Measurements from ENCODE around the gene TSPO. TPM values are rescaled to one million over a fixed set of nuclear protein-coding genes. Genes with fewer than 3 reads are reported as not detected.

Gene TSPO
- total RNA-seq, 4 donors from 2014 or later: 101 to 174 (median 113) TPM

GRCh38 chr22:43114958-43115357 is 36.4 kb upstream of the TSPO start:
- no peak for TF ChIP-seq POLR2A (IDR thresholded peaks at IDR 0.05)
- TF ChIP-seq CTCF (IDR thresholded peaks at IDR 0.05 in 4 of 5, conservative IDR thresholded peaks at IDR 0.05 in 1 of 5): no peak
- H3K4me1 ChIP-seq: peaks cover 0 to 12% of the 10 kb centered on the region in 2 donors
- no peak overlapping the region for H3K4me3 ChIP-seq
- H3K36me3 ChIP-seq: no peaks in the 10 kb centered on the region
- no peak for ATAC-seq
- H3K27me3 ChIP-seq: peaks cover 28 to 44% (median 29%) of the 10 kb centered on the region in 3 donors
- no peaks in the 10 kb centered on the region for H3K9me3 ChIP-seq
- intact Hi-C loops (cut with DNase I; ENCODE audit: low total_unique reads) (no loop called here), in situ Hi-C loops (cut with MboI; ENCODE audit: low sequenced_read_pairs in 4 of 4) (no loop called here)
- no peak for DNase-seq
- no peak overlapping the region for H3K27ac ChIP-seq

GRCh38 chr22:43116932-43117331 is 34.4 kb upstream of the TSPO start:
- H3K4me1 ChIP-seq: no peaks in the 10 kb centered on the region
- H3K9me3 ChIP-seq: no peaks in the 10 kb centered on the region
- no peak overlapping the region for H3K4me3 ChIP-seq
- no peak for TF ChIP-seq CTCF (IDR thresholded peaks at IDR 0.05 in 4 of 5, conservative IDR thresholded peaks at IDR 0.05 in 1 of 5)
- H3K27ac ChIP-seq: no peak overlapping the region
- no peak for ATAC-seq
- intact Hi-C loops (cut with DNase I; ENCODE audit: low total_unique reads): no loop called here
- no peaks in the 10 kb centered on the region for H3K36me3 ChIP-seq
- no peak for DNase-seq
- in situ Hi-C loops (cut with MboI; ENCODE audit: low sequenced_read_pairs in 4 of 4): no loop called here
- H3K27me3 ChIP-seq: peaks cover 10 to 24% (median 10%) of the 10 kb centered on the region in 3 donors

- Histone ChIP-seq H3K27ac (no peak overlapping the region), H3K27me3 (peaks cover 0 to 13% (median 0%) of the 10 kb centered on the region in 3 donors), H3K9me3 (no peaks in the 10 kb centered on the region), H3K4me3 (no peak overlapping the region), H3K36me3 (no peaks in the 10 kb centered on the region), H3K4me1 (no peaks in the 10 kb centered on the region)
- intact Hi-C loops (cut with DNase I; ENCODE audit: low total_unique reads) (no loop called here), in situ Hi-C loops (cut with MboI; ENCODE audit: low sequenced_read_pairs in 4 of 4) (no loop called here)
- no peak for ATAC-seq
- TF ChIP-seq POLR2A (IDR thresholded peaks at IDR 0.05) (no peak), CTCF (IDR thresholded peaks at IDR 0.05 in 4 of 5, conservative IDR thresholded peaks at IDR 0.05 in 1 of 5) (no peak)
- no peak for DNase-seq
Observed at GRCh38 chr22:43118024-43118849, 33.1 kb upstream of the TSPO start.

- no peak overlapping the region for H3K27ac ChIP-seq
- no peak for ATAC-seq
Observed at GRCh38 chr22:43118953-43119458, 32.4 kb upstream of the TSPO start.

More at GRCh38 chr22:43118953-43119458, 32.4 kb upstream of the TSPO start:
- no peaks in the 10 kb centered on the region for H3K9me3 ChIP-seq
- TF ChIP-seq CTCF (IDR thresholded peaks at IDR 0.05 in 4 of 5, conservative IDR thresholded peaks at IDR 0.05 in 1 of 5): no peak
- no peak for TF ChIP-seq POLR2A (IDR thresholded peaks at IDR 0.05)
- no peak for DNase-seq
- intact Hi-C loops (cut with DNase I; ENCODE audit: low total_unique reads) (no loop called here), in situ Hi-C loops (cut with MboI; ENCODE audit: low sequenced_read_pairs in 4 of 4) (no loop called here)
- H3K36me3 ChIP-seq: no peaks in the 10 kb centered on the region
- H3K27me3 ChIP-seq: peaks cover 0 to 5% (median 0%) of the 10 kb centered on the region in 3 donors
- H3K4me1 ChIP-seq: no peaks in the 10 kb centered on the region
- no peak overlapping the region for H3K4me3 ChIP-seq
